PC-3 (cell line): ENCODE data around the gene CDH12. TPM values are rescaled to one million over a fixed set of nuclear protein-coding genes. Genes with fewer than 3 reads are reported as not detected.
A peak's percentile ranks its signal among the peaks of the same experiment; 100 is the strongest.

Experiments used
- ATAC-seq: fragments of 200-7000 bp; cut with Tn5 transposase; 2 replicates; pipeline ENCODE4 v1.9.1; 2020; ENCODE audit warnings: mild to moderate bottlenecking, moderate library complexity
- BruUV-seq: library from RNA; stranded (reverse); fragments of 400-500 nt; replicated peaks from 2 replicates; lab custom pipeline; 2021; lab: Mats Ljungman, UMichigan
- CTCF ChIA-PET: fragments of 300-600 bp; sonication (Branson Sonifier 250); formaldehyde crosslinking; loops from one replicate; lab custom pipeline; 2022; ENCODE audit warnings: antibody characterized with exemption; lab: Charles Lee
- POLR2A ChIA-PET: fragments of 300-600 bp; sonication (Branson Sonifier 250); formaldehyde crosslinking; loops from one replicate; lab custom pipeline; 2022; ENCODE audit warnings: antibody characterized with exemption; ENCODE audit not compliant: unreplicated experiment; lab: Charles Lee
- DNase-seq: peaks from one replicate; pipeline ENCODE4 v3.0.0-alpha.2; 2015
- H2AFZ ChIP-seq: fragments of 300-600 bp; sonication (generic); 2 replicates; pipeline ENCODE4 v1.6.0; 2016; ENCODE audit warnings: antibody characterized with exemption, low read length
- H3F3A ChIP-seq: fragments of 300-600 bp; sonication (generic); one replicate; pipeline ENCODE4 v1.6.0; 2017; ENCODE audit warnings: antibody characterized with exemption, low read length, control low read depth, mild to moderate bottlenecking; ENCODE audit not compliant: unreplicated experiment
- H3K27ac ChIP-seq: fragments of 300-600 bp; sonication (generic); 2 replicates; pipeline ENCODE4 v1.5.1; 2016; ENCODE audit warnings: mild to moderate bottlenecking, low read length
- H3K27me3 ChIP-seq: fragments of 300-600 bp; sonication (generic); 2 replicates; pipeline ENCODE4 v1.6.1; 2016; ENCODE audit warnings: low read length, mixed read lengths
- H3K36me3 ChIP-seq: fragments of 300-600 bp; sonication (generic); 2 replicates; pipeline ENCODE4 v1.6.1; 2016; ENCODE audit warnings: low read depth, mixed run types, low read length, mixed read lengths
- H3K4me1 ChIP-seq: fragments of 300-600 bp; sonication (generic); 2 replicates; pipeline ENCODE4 v1.5.1; 2016; ENCODE audit warnings: low read length; ENCODE audit not compliant: insufficient read depth
- H3K4me2 ChIP-seq: fragments of 300-600 bp; sonication (generic); 2 replicates; pipeline ENCODE4 v1.6.0; 2016; ENCODE audit warnings: low read length
- H3K4me3 ChIP-seq: fragments of 300-600 bp; sonication (generic); 2 replicates; pipeline ENCODE4 v1.5.1; 2016; ENCODE audit warnings: mild to moderate bottlenecking, low read length, mixed read lengths
- H3K79me2 ChIP-seq: fragments of 300-600 bp; sonication (generic); 2 replicates; pipeline ENCODE4 v1.6.1; 2017; ENCODE audit warnings: low read length, mixed read lengths
- H3K9ac ChIP-seq: fragments of 300-600 bp; sonication (generic); 2 replicates; pipeline ENCODE4 v1.6.0; 2016; ENCODE audit warnings: mild to moderate bottlenecking, low read length
- H3K9me2 ChIP-seq: fragments of 300-600 bp; sonication (generic); replicated peaks from 2 replicates; pipeline ENCODE4 v1.6.1; 2016; ENCODE audit warnings: mixed run types, low read length, mixed read lengths
- H3K9me3 ChIP-seq: fragments of 300-600 bp; sonication (generic); 2 replicates; pipeline ENCODE4 v1.6.1; 2016; ENCODE audit warnings: low read length, mixed read lengths
- H4K20me1 ChIP-seq: fragments of 300-600 bp; sonication (generic); 2 replicates; pipeline ENCODE4 v1.6.1; 2016; ENCODE audit warnings: low read length, mixed read lengths
- EZH2 ChIP-seq: fragments of 300-600 bp; sonication (generic); IDR thresholded peaks from one replicate; pipeline ENCODE4 v1.6.1; 2017; ENCODE audit warnings: antibody characterized with exemption, mild to moderate bottlenecking, low read length; ENCODE audit not compliant: unreplicated experiment
- EZH2phosphoT487 ChIP-seq: fragments of 300-600 bp; sonication (generic); IDR thresholded peaks from 2 replicates; pipeline ENCODE4 v1.6.1; 2018; ENCODE audit warnings: mild to moderate bottlenecking, antibody characterized with exemption, low read length, borderline replicate concordance
- intact Hi-C: fragments of 100-400 bp; cut with micrococcal nuclease; formaldehyde crosslinking; loops from 2 replicates; pipeline ENCODE4 v1.9.0; 2023
- total RNA-seq: library from RNA; depleted of rRNA; stranded (reverse); fragments of >200 nt; gene quantifications from 2 replicates; pipeline ENCODE4 v1.2.3, GENCODE V29; 2014
- TF ChIP-seq, protein P1 (sequence below): fragments of 300-600 bp; sonication (generic); conservative IDR thresholded peaks from 2 replicates; pipeline ENCODE4 v1.5.1; 2017; ENCODE audit warnings: antibody characterized with exemption, low read depth, mild to moderate bottlenecking, low read length

Gene CDH12
- total RNA-seq, 1 experiment from 2014 or later = 0.44 TPM

DNA sequence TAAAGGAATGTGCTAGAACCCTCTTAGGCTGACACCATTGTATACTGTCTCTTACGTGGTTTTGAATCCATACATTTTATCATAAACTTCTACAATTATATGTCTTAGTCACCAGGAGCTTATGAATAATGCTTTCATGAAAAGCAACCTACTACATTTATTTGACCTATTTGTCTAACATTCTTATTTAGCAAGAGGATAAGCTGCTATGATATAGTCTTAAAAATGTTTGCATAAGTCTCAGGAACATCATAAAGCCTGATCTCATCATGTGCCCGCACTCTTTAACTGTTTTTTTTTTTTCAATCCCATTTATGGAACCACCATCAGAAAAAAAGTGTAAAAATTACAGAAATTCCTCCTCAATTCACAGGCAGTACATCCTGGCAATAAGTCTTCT is 59.7 kb downstream of the CDH12 start:
- H3K27ac ChIP-seq = no peak overlapping the region
- H3K36me3 ChIP-seq = no peaks in the 10 kb centered on the region
- no TSS peak for BruUV-seq
- H3K27me3 ChIP-seq = no peaks in the 10 kb centered on the region
- H2AFZ ChIP-seq = no peak overlapping the region
- no peak for TF ChIP-seq EZH2
- TF ChIP-seq EZH2phosphoT487 = no peak
- TF ChIP-seq, protein P1, sequence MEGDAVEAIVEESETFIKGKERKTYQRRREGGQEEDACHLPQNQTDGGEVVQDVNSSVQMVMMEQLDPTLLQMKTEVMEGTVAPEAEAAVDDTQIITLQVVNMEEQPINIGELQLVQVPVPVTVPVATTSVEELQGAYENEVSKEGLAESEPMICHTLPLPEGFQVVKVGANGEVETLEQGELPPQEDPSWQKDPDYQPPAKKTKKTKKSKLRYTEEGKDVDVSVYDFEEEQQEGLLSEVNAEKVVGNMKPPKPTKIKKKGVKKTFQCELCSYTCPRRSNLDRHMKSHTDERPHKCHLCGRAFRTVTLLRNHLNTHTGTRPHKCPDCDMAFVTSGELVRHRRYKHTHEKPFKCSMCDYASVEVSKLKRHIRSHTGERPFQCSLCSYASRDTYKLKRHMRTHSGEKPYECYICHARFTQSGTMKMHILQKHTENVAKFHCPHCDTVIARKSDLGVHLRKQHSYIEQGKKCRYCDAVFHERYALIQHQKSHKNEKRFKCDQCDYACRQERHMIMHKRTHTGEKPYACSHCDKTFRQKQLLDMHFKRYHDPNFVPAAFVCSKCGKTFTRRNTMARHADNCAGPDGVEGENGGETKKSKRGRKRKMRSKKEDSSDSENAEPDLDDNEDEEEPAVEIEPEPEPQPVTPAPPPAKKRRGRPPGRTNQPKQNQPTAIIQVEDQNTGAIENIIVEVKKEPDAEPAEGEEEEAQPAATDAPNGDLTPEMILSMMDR = no peak
- H3F3A ChIP-seq = no peaks in the 10 kb centered on the region
- DNase-seq (no peak), ATAC-seq (peak; percentile 90)
- no peaks in the 10 kb centered on the region for H3K79me2 ChIP-seq
- H3K9ac ChIP-seq = no peak overlapping the region
- H4K20me1 ChIP-seq = no peaks in the 10 kb centered on the region
- ChIA-PET CTCF (no interaction called here), POLR2A (interaction anchor here (0.6 to 0.7 kb wide), 2 partner anchors 71 to 204 kb away, joined by 3 to 4 read pairs; no protein-coding TSS in a partner anchor)
- H3K4me2 ChIP-seq = no peak overlapping the region
- H3K9me2 ChIP-seq = no peaks in the 10 kb centered on the region
- no peak overlapping the region for H3K4me3 ChIP-seq
- no peaks in the 10 kb centered on the region for H3K9me3 ChIP-seq
- H3K4me1 ChIP-seq = no peaks in the 10 kb centered on the region
- intact Hi-C loops = no loop called here

DNA sequence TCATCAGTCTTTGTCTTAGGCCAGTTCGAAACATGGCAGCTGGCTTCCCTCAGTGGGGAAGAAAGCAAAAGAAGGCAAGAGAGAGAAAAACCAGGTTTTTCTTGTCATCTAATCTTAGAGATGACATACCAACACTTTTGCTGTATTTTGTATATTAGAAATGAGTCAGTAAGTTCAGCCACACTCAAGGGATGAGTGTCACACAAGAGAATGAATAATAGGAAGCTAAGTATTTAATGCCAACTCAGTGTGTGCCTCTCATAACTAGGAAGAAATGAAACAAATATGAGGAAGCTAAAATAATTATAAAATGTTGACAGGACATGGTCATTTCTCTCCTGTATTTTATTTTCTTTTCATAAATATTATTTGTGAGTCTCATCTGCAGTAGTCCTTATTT is 65.3 kb downstream of the CDH12 start:
- ChIA-PET POLR2A (no interaction called here), CTCF (no interaction called here)
- Histone ChIP-seq H3K9me3 (no peaks in the 10 kb centered on the region), H3K27ac (no peak overlapping the region), H3K27me3 (no peaks in the 10 kb centered on the region), H3K4me1 (no peaks in the 10 kb centered on the region), H3F3A (no peaks in the 10 kb centered on the region), H4K20me1 (no peaks in the 10 kb centered on the region), H2AFZ (no peak overlapping the region), H3K4me3 (no peak overlapping the region), H3K36me3 (no peaks in the 10 kb centered on the region), H3K79me2 (no peaks in the 10 kb centered on the region), H3K4me2 (no peak overlapping the region), H3K9me2 (no peaks in the 10 kb centered on the region), H3K9ac (no peak overlapping the region)
- intact Hi-C loops = no loop called here
- ATAC-seq (peak; percentile 67), DNase-seq (peak; percentile 6)
- BruUV-seq = no TSS peak
- TF ChIP-seq EZH2 (no peak), EZH2phosphoT487 (no peak)
- TF ChIP-seq, protein P1 = no peak

DNA sequence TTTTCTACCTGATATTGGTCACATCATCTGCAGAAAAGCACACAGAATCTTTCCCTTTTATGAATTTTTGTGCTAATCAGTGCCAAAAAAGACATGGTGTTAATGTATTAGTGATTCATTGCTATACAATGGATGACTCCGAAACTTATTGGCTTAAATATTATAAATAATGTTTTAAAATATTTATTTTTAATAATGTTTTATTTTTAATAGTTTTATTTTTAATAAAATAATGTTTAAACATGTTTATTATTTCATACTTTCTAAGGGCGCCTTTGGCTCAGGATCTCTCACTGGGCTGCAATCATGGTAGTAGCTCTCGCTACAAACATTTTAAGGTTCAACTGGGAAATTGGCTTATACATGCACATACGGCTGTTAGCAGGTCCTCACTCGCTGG is 65.7 kb downstream of the CDH12 start:
- H3K79me2 ChIP-seq = no peaks in the 10 kb centered on the region
- CTCF ChIA-PET = no interaction called here

More for the DNA sequence above, 65.7 kb downstream of the CDH12 start:
- no peak overlapping the region for H3K4me3 ChIP-seq
- H3K36me3 ChIP-seq = no peaks in the 10 kb centered on the region
- DNase-seq = no peak
- H3K27ac ChIP-seq = no peak overlapping the region
- H2AFZ ChIP-seq = no peak overlapping the region
- no peaks in the 10 kb centered on the region for H4K20me1 ChIP-seq
- no peaks in the 10 kb centered on the region for H3K9me3 ChIP-seq
- no peaks in the 10 kb centered on the region for H3F3A ChIP-seq
- no peak overlapping the region for H3K9ac ChIP-seq
- no peaks in the 10 kb centered on the region for H3K9me2 ChIP-seq
- intact Hi-C loops = no loop called here
- H3K4me1 ChIP-seq = no peaks in the 10 kb centered on the region
- TF ChIP-seq EZH2 (no peak), EZH2phosphoT487 (no peak)
- TF ChIP-seq, protein P1 = no peak
- no peaks in the 10 kb centered on the region for H3K27me3 ChIP-seq
- no peak for ATAC-seq
- POLR2A ChIA-PET = no interaction called here
- BruUV-seq = no TSS peak
- H3K4me2 ChIP-seq = no peak overlapping the region
